IPS-18c (cell line): Measurements from ENCODE around the gene CELF5.
"Not testable (repeated sequence)": the region's sequence is repeated elsewhere in the genome, so short reads cannot be mapped to it uniquely, and the experiment has no call there.

ENCODE experiments used
- H3K4me3 ChIP-seq: 2 replicates; pipeline ENCODE4 v1.7.0; 2013; ENCODE audit warnings: low read depth, mild to moderate bottlenecking, low read length, moderate library complexity; ENCODE audit not compliant: insufficient read depth
- H3K9me3 ChIP-seq: one replicate; pipeline ENCODE4 v1.6.1; 2013; ENCODE audit warnings: mild to moderate bottlenecking, low read length, moderate library complexity; ENCODE audit not compliant: control insufficient read depth, insufficient read depth

CELF5 gene

GRCh38 chr19:3202346-3202745 is 22.1 kb upstream of the CELF5 start:
- Histone ChIP-seq H3K4me3 (no peak overlapping the region), H3K9me3 (no peaks in the 10 kb centered on the region)

DNA sequence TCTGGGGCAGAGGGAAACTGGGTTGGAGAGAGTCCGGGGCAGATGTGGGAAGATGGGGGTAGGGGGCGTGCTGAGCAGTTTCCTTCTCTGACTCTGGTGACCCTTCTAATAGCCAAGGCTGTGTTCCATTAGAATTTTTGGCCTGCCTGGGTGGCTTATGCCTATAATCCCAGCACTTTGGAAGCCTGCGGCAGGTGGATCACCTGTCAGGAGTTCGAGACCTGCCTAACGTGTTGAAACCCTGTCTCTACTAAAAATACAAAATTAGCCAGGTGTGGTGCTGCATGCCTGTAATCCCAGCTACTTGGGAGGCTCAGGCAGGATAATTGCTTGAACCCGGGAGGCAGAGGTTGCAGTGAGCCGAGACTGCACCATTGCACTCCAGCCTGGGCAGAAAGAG is 21.6 kb upstream of the CELF5 start:
- not testable (repeated sequence) for H3K9me3 ChIP-seq, H3K4me3 ChIP-seq

DNA sequence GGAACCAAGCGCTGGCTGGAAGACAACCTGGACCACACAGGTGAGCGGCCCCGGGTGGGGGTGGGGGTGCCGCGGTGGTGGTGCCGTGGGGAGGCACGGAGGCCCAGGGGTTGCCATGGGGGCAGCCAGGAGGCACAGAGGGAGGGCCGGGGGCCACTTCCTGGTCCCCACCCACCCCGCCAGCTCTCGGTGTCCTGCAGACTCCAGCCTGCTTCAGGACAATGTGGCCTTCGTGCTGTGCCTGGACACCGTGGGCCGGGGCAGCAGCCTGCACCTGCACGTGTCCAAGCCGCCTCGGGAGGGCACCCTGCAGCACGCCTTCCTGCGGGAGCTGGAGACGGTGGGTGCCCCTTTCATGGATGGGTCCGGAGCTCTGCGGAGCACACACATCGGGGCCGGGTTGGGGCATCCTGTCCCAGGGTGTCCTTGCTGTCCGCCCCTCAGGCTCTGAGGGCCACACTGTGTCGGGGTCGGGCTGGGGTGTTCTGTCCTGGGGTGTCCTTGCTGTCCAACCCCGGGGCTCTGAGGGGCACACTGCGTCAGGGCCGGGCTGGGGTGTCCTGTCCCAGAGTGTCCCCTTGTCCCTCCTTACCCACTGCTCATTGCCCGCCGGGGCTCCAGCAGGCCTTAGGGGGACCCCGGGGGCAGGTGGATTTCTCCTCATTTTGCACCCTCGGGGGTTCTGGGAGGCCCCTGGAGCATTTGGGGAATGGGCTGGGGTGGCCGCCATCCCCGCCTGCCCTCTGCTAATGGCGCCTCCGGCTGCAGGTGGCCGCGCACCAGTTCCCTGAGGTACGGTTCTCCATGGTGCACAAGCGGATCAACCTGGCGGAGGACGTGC is 20.4 kb upstream of the CELF5 start:
- no peaks in the 10 kb centered on the region for H3K9me3 ChIP-seq
- H3K4me3 ChIP-seq = no peak overlapping the region

DNA sequence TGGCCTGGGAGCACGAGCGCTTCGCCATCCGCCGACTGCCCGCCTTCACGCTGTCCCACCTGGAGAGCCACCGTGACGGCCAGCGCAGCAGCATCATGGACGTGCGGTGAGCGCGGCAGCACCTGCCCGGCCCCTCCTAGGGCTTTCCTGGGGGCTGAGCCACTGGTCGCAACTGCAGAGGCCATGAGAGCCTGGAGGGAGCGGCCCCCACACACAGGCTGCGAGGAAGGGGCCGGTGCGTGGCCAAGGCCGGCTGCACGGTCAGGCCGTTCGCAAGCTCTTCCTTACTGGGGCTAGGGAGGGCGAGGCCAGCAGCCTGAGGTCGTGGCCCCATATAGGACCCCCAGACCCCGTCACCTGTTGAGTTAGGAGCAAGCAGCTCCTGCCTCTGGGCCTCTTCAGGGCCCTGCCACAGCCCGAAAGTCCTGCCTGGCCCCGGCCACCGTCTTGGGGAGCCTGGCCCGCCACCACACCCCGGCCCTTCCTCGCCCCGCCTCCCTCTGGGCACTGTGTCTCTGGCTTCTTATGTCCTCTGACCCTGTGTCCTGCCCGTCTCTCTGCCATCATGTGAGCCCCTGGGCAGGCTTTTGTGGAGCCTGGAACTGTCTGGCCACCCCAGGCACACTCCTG is 19.7 kb upstream of the CELF5 start:
- Histone ChIP-seq H3K9me3 (no peaks in the 10 kb centered on the region), H3K4me3 (no peak overlapping the region)

GRCh38 chr19:3206216-3206953 is 18.1 kb upstream of the CELF5 start:
- no peak overlapping the region for H3K4me3 ChIP-seq
- peaks cover 2% of the 10 kb centered on the region for H3K9me3 ChIP-seq

DNA sequence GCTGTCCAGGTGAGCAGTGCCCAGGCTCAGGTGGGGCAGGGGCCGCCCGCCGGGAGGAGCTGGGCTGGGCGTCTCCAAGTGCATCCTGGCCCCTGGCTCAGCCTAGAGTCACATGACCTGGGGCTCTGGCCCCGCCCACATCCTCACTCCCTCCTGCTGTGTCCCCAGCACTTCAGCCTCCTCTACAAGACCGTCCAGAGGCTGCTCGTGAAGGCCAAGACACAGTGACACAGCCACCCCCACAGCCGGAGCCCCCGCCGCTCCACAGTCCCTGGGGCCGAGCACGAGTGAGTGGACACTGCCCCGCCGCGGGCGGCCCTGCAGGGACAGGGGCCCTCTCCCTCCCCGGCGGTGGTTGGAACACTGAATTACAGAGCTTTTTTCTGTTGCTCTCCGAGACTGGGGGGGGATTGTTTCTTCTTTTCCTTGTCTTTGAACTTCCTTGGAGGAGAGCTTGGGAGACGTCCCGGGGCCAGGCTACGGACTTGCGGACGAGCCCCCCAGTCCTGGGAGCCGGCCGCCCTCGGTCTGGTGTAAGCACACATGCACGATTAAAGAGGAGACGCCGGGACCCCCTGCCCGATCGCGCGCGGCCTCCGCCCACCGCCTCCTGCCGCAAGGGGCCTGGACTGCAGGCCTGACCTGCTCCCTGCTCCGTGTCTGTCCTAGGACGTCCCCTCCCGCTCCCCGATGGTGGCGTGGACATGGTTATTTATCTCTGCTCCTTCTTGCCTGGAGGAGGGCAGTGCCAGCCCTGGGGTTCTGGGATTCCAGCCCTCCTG is 16.8 kb upstream of the CELF5 start:
- H3K4me3 ChIP-seq = no peak overlapping the region
- peaks cover 2% of the 10 kb centered on the region for H3K9me3 ChIP-seq

GRCh38 chr19:3208317-3209207 is 15.9 kb upstream of the CELF5 start:
- Histone ChIP-seq H3K9me3 (peaks cover 2% of the 10 kb centered on the region), H3K4me3 (no peak overlapping the region)

DNA sequence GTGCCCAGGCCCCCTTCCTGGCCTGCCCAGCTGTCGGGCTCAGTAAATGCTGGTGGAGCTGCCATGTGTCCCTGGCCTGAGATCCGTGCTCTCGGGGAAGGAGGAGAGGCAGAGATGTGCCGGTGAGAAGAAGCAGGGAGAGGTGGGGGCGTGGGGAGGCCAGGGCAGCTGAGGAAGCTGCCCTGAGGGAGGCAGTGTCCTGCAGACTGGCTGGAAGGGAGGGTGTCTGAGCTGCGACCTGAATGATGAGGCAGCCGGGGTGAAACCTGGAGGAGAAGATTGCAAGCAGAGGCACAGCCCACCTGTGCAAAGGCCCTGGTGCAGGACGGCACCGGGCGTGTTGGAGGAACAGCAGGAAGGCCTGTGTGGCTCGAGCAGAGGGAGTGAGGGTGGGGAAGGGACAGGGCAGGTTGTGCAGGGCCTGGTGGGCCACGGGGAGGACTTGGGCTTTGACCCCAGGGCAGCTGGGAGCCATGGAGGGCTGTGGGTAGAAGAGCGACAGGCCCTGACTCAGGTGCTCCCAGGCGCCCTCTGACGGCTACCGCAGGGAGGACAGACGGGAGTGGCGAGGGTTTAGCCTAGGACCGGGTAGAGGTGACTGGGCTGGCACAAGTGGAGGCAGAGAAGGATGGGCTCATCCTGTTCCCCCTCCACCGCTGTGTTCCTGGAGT is 14.0 kb upstream of the CELF5 start:
- H3K4me3 ChIP-seq = no peak overlapping the region
- H3K9me3 ChIP-seq = peaks cover 2% of the 10 kb centered on the region

- Histone ChIP-seq H3K9me3 (peaks cover 2% of the 10 kb centered on the region), H3K4me3 (no peak overlapping the region)
Measured at GRCh38 chr19:3211191-3211590, 13.3 kb upstream of the CELF5 start.

DNA sequence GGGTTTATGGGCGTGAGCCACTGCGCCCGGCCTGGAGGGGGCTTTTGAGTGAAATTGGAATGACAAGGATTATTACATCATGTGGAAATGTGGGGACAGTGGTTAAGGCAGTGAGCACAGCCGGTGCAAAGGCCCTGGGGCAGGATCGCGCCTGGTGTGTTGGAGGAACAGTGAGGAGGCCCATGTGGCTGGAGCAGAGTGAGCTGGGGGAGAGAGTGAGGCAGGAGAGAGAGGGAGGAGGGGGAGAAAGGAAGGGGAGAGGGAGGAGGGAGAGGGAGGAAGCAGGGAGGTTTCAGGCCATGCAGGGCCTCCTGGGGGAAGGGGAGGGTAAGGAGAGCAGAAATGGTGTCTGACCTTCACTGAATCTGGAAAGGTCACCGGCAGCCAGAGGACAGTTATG is 11.3 kb upstream of the CELF5 start:
- Histone ChIP-seq H3K4me3 (no peak overlapping the region), H3K9me3 (peaks cover 2% of the 10 kb centered on the region)

- Histone ChIP-seq H3K4me3 (no peak overlapping the region), H3K9me3 (no peaks in the 10 kb centered on the region)
Measured at GRCh38 chr19:3216874-3217273, 7.6 kb upstream of the CELF5 start.

- no peaks in the 10 kb centered on the region for H3K9me3 ChIP-seq
Measured at GRCh38 chr19:3220576-3220975, 3.9 kb upstream of the CELF5 start.

DNA sequence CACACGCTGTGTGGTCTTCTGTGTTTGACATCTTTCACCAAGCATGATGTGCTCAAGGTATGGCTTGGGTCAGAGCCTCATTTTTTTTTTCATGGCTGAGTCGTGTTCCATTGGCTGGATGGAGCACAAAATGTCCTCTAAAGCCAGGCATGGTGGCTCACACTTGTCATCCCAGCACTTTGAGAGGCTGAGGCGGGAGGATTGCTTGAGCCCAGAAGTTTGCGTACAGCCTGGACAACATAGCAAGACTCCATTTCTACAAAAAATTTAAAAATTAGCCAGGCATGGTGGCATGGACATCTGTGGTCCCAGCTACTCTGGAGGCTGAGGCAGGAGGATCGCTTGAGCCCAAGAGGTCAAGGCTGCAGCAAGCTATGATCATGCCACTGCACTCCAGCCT is 2.9 kb upstream of the CELF5 start:
- not testable (repeated sequence) for H3K4me3 ChIP-seq, H3K9me3 ChIP-seq

More at GRCh38 chr19:3220576-3220975, 3.9 kb upstream of the CELF5 start:
- no peak overlapping the region for H3K4me3 ChIP-seq

GRCh38 chr19:3222709-3223108 is 1.8 kb upstream of the CELF5 start:
- Histone ChIP-seq H3K4me3 (no peak overlapping the region), H3K9me3 (no peaks in the 10 kb centered on the region)

DNA sequence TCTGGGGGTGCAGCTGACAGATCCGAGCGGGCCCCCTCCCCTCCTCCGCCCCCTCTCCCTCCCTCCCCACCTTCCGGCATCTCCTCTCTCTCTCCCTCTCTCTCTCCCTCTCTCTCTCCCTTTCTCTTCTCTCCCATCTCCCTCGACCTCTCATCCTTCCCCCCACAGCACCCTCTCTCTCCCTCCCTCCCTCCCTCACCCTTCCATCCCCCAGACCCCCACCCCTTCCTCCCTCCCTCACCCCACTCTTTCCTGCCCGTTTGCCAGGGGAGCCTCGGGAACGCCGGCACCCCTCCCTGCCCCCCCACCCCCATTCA is 666 bp downstream of the CELF5 start:
- H3K4me3 ChIP-seq = peak overlapping the region; percentile 52; the same call in 1 of the 2 replicates
- H3K9me3 ChIP-seq = no peaks in the 10 kb centered on the region

DNA sequence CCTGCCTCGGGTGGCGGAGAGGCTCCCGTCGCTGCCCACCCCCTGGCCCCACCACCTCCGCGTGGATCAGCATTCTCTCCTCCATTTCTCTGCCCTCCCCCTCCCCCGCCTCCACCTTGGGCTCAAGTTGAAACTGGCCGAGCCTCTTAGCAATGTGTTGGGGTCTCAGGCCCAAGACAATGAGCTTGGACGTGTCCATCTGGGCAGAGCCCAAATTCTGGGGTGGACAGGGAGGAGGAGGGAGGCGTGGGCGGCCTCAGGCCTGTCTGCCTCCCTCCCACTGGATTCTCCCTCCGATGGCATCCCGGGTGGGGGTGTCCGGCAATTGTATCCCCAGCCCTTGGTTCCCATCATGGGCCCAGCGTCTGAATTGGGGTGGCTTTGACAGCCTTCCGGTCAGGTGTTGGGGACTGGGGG is 1.2 kb downstream of the CELF5 start:
- H3K9me3 ChIP-seq = no peaks in the 10 kb centered on the region
- H3K4me3 ChIP-seq = peak overlapping the region; percentile 52; the same call in 1 of the 2 replicates
